Measurements from ENCODE around the gene PRSS33.

GRCh38 chr16:2833776-2834175 lies 46.4 kb upstream of the PRSS33 start:
- no peak for TF ChIP-seq SIN3A (IDR thresholded peaks at IDR 0.05; ENCODE audit: borderline replicate concordance in 2 of 2, control insufficient read depth in 1 of 2, low read depth in 2 of 2, low read length in 2 of 2)
- TF ChIP-seq U2AF1 (optimal IDR thresholded peaks at IDR 0.05; ENCODE audit: low read depth, low read length) = no peak
- no peak for TF ChIP-seq POLR2AphosphoS5 (IDR thresholded peaks at IDR 0.05; ENCODE audit: control insufficient read depth, insufficient read depth, low read depth, low read length)
- no peak for TF ChIP-seq SOX6 (IDR thresholded peaks at IDR 0.05)
- TF ChIP-seq LARP7 (IDR thresholded peaks at IDR 0.05) = no peak
- no peak for TF ChIP-seq SMC3 (conservative IDR thresholded peaks at IDR 0.05; ENCODE audit: insufficient read depth, low read depth, low read length)
- TF ChIP-seq, protein P1, sequence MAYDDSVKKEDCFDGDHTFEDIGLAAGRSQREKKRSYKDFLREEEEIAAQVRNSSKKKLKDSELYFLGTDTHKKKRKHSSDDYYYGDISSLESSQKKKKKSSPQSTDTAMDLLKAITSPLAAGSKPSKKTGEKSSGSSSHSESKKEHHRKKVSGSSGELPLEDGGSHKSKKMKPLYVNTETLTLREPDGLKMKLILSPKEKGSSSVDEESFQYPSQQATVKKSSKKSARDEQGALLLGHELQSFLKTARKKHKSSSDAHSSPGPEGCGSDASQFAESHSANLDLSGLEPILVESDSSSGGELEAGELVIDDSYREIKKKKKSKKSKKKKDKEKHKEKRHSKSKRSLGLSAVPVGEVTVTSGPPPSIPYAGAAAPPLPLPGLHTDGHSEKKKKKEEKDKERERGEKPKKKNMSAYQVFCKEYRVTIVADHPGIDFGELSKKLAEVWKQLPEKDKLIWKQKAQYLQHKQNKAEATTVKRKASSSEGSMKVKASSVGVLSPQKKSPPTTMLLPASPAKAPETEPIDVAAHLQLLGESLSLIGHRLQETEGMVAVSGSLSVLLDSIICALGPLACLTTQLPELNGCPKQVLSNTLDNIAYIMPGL (CRISPR knock-in tag; IDR thresholded peaks at IDR 0.05) = no peak
- TF ChIP-seq, protein P2, sequence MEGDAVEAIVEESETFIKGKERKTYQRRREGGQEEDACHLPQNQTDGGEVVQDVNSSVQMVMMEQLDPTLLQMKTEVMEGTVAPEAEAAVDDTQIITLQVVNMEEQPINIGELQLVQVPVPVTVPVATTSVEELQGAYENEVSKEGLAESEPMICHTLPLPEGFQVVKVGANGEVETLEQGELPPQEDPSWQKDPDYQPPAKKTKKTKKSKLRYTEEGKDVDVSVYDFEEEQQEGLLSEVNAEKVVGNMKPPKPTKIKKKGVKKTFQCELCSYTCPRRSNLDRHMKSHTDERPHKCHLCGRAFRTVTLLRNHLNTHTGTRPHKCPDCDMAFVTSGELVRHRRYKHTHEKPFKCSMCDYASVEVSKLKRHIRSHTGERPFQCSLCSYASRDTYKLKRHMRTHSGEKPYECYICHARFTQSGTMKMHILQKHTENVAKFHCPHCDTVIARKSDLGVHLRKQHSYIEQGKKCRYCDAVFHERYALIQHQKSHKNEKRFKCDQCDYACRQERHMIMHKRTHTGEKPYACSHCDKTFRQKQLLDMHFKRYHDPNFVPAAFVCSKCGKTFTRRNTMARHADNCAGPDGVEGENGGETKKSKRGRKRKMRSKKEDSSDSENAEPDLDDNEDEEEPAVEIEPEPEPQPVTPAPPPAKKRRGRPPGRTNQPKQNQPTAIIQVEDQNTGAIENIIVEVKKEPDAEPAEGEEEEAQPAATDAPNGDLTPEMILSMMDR (IDR thresholded peaks at IDR 0.05 in 2 of 3, conservative IDR thresholded peaks at IDR 0.05 in 1 of 3; ENCODE audit: insufficient read depth in 2 of 3, low read depth in 1 of 3, low read length in 3 of 3) = peak in 1 of 3 experiments; percentile 33; a peak in 2 of 6 replicates
- no peak for TF ChIP-seq EP300 (IDR thresholded peaks at IDR 0.05; ENCODE audit: low read length)
- TF ChIP-seq, protein P3, sequence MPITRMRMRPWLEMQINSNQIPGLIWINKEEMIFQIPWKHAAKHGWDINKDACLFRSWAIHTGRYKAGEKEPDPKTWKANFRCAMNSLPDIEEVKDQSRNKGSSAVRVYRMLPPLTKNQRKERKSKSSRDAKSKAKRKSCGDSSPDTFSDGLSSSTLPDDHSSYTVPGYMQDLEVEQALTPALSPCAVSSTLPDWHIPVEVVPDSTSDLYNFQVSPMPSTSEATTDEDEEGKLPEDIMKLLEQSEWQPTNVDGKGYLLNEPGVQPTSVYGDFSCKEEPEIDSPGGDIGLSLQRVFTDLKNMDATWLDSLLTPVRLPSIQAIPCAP (CRISPR knock-in tag; IDR thresholded peaks at IDR 0.05; ENCODE audit: borderline replicate concordance) = no peak
- no peak for TF ChIP-seq ZZZ3 (IDR thresholded peaks at IDR 0.05)
- no peak for TF ChIP-seq ZNF740 (CRISPR knock-in tag; IDR thresholded peaks at IDR 0.05)
- TF ChIP-seq ZNF740 (tag; IDR thresholded peaks at IDR 0.05) = no peak
- no peak for TF ChIP-seq NR3C1 (CRISPR knock-in tag; IDR thresholded peaks at IDR 0.05)

Measured in K562 (cell line).